ENCODE measurements around the gene HINT3. TPM values are rescaled to one million over a fixed set of nuclear protein-coding genes. Genes with fewer than 3 reads are reported as not detected.

The HINT3 gene
- total RNA-seq, 1 experiment from 2014 or later = 12.7 TPM

- Histone ChIP-seq H3K9me3 (ENCODE audit: control insufficient read depth in 1 of 2, insufficient read depth in 1 of 2, low read depth in 1 of 2, low read length in 2 of 2) (no peaks in the 10 kb centered on the region), H2AFZ (ENCODE audit: low read depth, low read length, poor library complexity, severe bottlenecking) (no peak overlapping the region), H4K20me1 (ENCODE audit: insufficient read depth) (no peaks in the 10 kb centered on the region), H3K27ac (ENCODE audit: low read depth, low read length) (no peak overlapping the region), H3K4me3 (replicated peaks in 1 of 2; ENCODE audit: low read depth in 1 of 2, low read length in 2 of 2) (no peak overlapping the region), H3K9me2 (ENCODE audit: insufficient read depth) (no peaks in the 10 kb centered on the region), H3K79me2 (ENCODE audit: insufficient read depth, low read length) (no peaks in the 10 kb centered on the region), H3K36me3 (ENCODE audit: control insufficient read depth in 1 of 2, insufficient read depth in 2 of 2, low read length in 2 of 2) (no peaks in the 10 kb centered on the region), H3K27me3 (ENCODE audit: insufficient read depth, low read length) (no peaks in the 10 kb centered on the region), H3K9ac (ENCODE audit: low read length) (no peak overlapping the region), H3K4me2 (ENCODE audit: low read length) (no peak overlapping the region), H3K4me1 (ENCODE audit: control insufficient read depth in 1 of 2, insufficient read depth in 2 of 2, low read length in 2 of 2) (peaks cover 6 to 7% of the 10 kb centered on the region in 2 experiments; a peak in 3 of 4 replicates)
- CTCF ChIA-PET = interaction anchor here (1.0 kb wide), 1 partner anchor 13 kb away, joined by 4 read pairs; the partner anchor contains the start of gene HINT3
- DNase-seq (ENCODE audit: low read depth, low spot score) (no peak), ATAC-seq (no peak)
- BruUV-seq (replicated peaks) = no TSS peak
- TF ChIP-seq CEBPB (IDR thresholded peaks at IDR 0.05; ENCODE audit: low read depth) (no peak), EZH2 (IDR thresholded peaks at IDR 0.05) (no peak), REST (IDR thresholded peaks at IDR 0.05; ENCODE audit: low read depth) (no peak), POLR2AphosphoS5 (IDR thresholded peaks at IDR 0.05; ENCODE audit: low read depth, low read length) (no peak), SP1 (IDR thresholded peaks at IDR 0.05; ENCODE audit: low read depth) (no peak)
- RAD21 ChIA-PET (ENCODE audit: low non-redundant PET in 1 of 2, low total read pairs in 2 of 2, uncharacterized antibody in 2 of 2, unreplicated experiment in 2 of 2) = no interaction called here
- intact Hi-C loops (cut with micrococcal nuclease) = no loop called here
- POLR2A ChIA-PET = no interaction called here
Measured at GRCh38 chr6:125942672-125943527, 13.7 kb upstream of the HINT3 start.
